Adrenal gland (tissue), 12 donors: ENCODE results near the gene LMCD1. TPM values are rescaled to one million over a fixed set of nuclear protein-coding genes. Genes with fewer than 3 reads are reported as not detected.

ENCODE experiments used
- DNase-seq, 7 donors: peaks; one replicate each; pipeline ENCODE4 v3.0.0-alpha.2; 2019 to 2020
- H3K27ac ChIP-seq, 5 donors: fragments of 200-600 bp; sonication (generic) in 4 of 5; 1 replicate in 3 of 5; 2 replicates in 2 of 5; pipeline versions ENCODE4 v1.5.1 to v1.8.0; 2016 to 2020; ENCODE audit warnings: mild to moderate bottlenecking in 1 of 5
- H3K27me3 ChIP-seq: fragments of 200-600 bp; 2 replicates; pipeline ENCODE4 v1.8.0; 2021
- H3K36me3 ChIP-seq, 2 donors: fragments of 200-600 bp; replicated peaks in 1 of 2; 1 replicate in 1 of 2; 2 replicates in 1 of 2; pipeline versions ENCODE4 v1.5.1 to v1.8.0; 2018 to 2022
- H3K4me1 ChIP-seq, 2 donors: fragments of 200-600 bp; replicated peaks in 1 of 2; 1 replicate in 1 of 2; 2 replicates in 1 of 2; pipeline versions ENCODE4 v1.5.1 to v1.8.0; 2018 to 2021
- H3K4me3 ChIP-seq, 4 donors: fragments of 200-600 bp; sonication (generic) in 3 of 4; one replicate each; pipeline ENCODE4 v1.5.1; 2016 to 2018
- H3K9me3 ChIP-seq, 3 donors: fragments of 200-600 bp; sonication (generic) in 1 of 3; replicated peaks in 1 of 3; 1 replicate in 2 of 3; 2 replicates in 1 of 3; pipeline versions ENCODE4 v1.5.1 to v1.8.0; 2016 to 2021
- CTCF ChIP-seq, 6 experiments: fragments of 450-650 bp in 4 of 6; fragments of 200-600 bp in 2 of 6; sonication (generic) in 1 of 6; IDR thresholded peaks; 1 replicate in 5 of 6; 2 replicates in 1 of 6; pipeline versions ENCODE4 v1.5.1 to v1.8.0; 2016 to 2021; ENCODE audit warnings: antibody characterized with exemption in 6 of 6, mild to moderate bottlenecking in 2 of 6, moderate library complexity in 1 of 6
- POLR2A ChIP-seq, 2 donors: fragments of 450-650 bp; IDR thresholded peaks; one replicate each; pipeline ENCODE4 v1.6.1; 2017; ENCODE audit warnings: antibody characterized with exemption in 2 of 2, mild to moderate bottlenecking in 2 of 2, moderate library complexity in 1 of 2
- WGBS, 4 donors: extraction: QIAGEN DNeasy Blood & Tissue Kit in 2 of 4; methylation state at CpG; one replicate each; pipeline versions ENCODE4 v1.1.5 to v1.1.7; 2013 to 2017; 5-methylcytosine and 5-hydroxymethylcytosine counted together
- intact Hi-C, 2 donors: fragments of 100-400 bp; cut with DNase I; formaldehyde crosslinking; loops; one replicate each; pipeline versions ENCODE4 v1.14.1 to v1.15.0; 2022 to 2023
- polyA plus RNA-seq, 3 donors: library from polyadenylated mRNA; stranded (reverse); fragments of 200-250 nt in 2 of 3; fragments of 350-450 nt in 1 of 3; fragmentation: Illumina TruSeq in 1 of 3; extraction: RNeasy Lipid Tissue Mini Kit (QIAGEN cat#74804) in 1 of 3; gene quantifications; one replicate each; pipeline ENCODE4 v1.2.3, GENCODE V29; 2013 to 2014
- total RNA-seq, 9 donors: library from RNA; depleted of rRNA in 4 of 9; stranded (reverse); fragments of >200 nt in 4 of 9; fragments of 120-200 nt in 1 of 9; fragmentation: NEBNext Ultra II Directional in 1 of 9; extraction: Animal tissue kit (Norgen Biotek cat#: 25700) in 1 of 9; gene quantifications; one replicate each; pipeline versions ENCODE4 v1.1.0 to v1.2.4, GENCODE V29; 2013 to 2023
- donor health status: healthy with polysubstance abuse.
- donor health status: Bipolar disorder and iron deficiency.
- donor health status: DM: yes; HTN: yes; CAD: no.
- donor health status: DM: no; HTN: no; CAD: no.
- donor health status: DM: no; HTN: no; CAD: no.
- donor health status: DM: yes; HTN: yes; CAD: no.

Gene LMCD1
- total and polyA plus RNA-seq, 12 donors: 4.8 to 26.5 (median 16.1) TPM

- Histone ChIP-seq H3K27me3 (no peaks in the 10 kb centered on the region), H3K4me3 (no peak overlapping the region), H3K27ac (no peak overlapping the region), H3K36me3 (no peaks in the 10 kb centered on the region), H3K9me3 (no peaks in the 10 kb centered on the region), H3K4me1 (peaks cover 0 to under 1% of the 10 kb centered on the region in 2 donors)
- no peak for DNase-seq
- TF ChIP-seq CTCF (IDR thresholded peaks at IDR 0.05): no peak
- intact Hi-C loops: no loop called here
- WGBS, 4 donors: 77 to 89% (median 80%) methylated on average over 4 of the region's 4 CpGs
Measured at GRCh38 chr3:8563146-8563545, 61.5 kb downstream of the LMCD1 start.

GRCh38 chr3:8563597-8563996, 62.0 kb downstream of the LMCD1 start:
- DNase-seq: no peak
- Histone ChIP-seq H3K4me3 (no peak overlapping the region), H3K9me3 (no peaks in the 10 kb centered on the region), H3K27me3 (no peaks in the 10 kb centered on the region), H3K4me1 (no peaks in the 10 kb centered on the region), H3K36me3 (no peaks in the 10 kb centered on the region), H3K27ac (no peak overlapping the region)
- intact Hi-C loops: no loop called here
- TF ChIP-seq POLR2A (IDR thresholded peaks at IDR 0.05) (no peak), CTCF (IDR thresholded peaks at IDR 0.05) (no peak)
- 64 to 86% (median 79%) methylated on average over 4 of the region's 4 CpGs for WGBS, 4 donors

GRCh38 chr3:8565376-8565775, 63.8 kb downstream of the LMCD1 start:
- no peaks in the 10 kb centered on the region for H3K9me3 ChIP-seq
- no peak overlapping the region for H3K27ac ChIP-seq
- intact Hi-C loops: no loop called here
- no peak overlapping the region for H3K4me3 ChIP-seq
- H3K36me3 ChIP-seq: no peaks in the 10 kb centered on the region
- no peaks in the 10 kb centered on the region for H3K27me3 ChIP-seq
- DNase-seq: no peak
- WGBS, 4 donors: 93 to 97% (median 96%) methylated on average over 7 to 15 of the region's 15 CpGs
- TF ChIP-seq CTCF (IDR thresholded peaks at IDR 0.05): no peak
- no peak for TF ChIP-seq POLR2A (IDR thresholded peaks at IDR 0.05)
- no peaks in the 10 kb centered on the region for H3K4me1 ChIP-seq

- Histone ChIP-seq H3K27me3 (no peaks in the 10 kb centered on the region), H3K36me3 (no peaks in the 10 kb centered on the region), H3K27ac (no peak overlapping the region), H3K4me1 (peaks cover 0 to 10% of the 10 kb centered on the region in 2 donors), H3K9me3 (no peaks in the 10 kb centered on the region), H3K4me3 (no peak overlapping the region)
- intact Hi-C loops: no loop called here
- 87 to 95% (median 94%) methylated on average over 7 of the region's 7 CpGs for WGBS, 4 donors
- DNase-seq: no peak
- no peak for TF ChIP-seq POLR2A (IDR thresholded peaks at IDR 0.05)
Measured at GRCh38 chr3:8567784-8568575, 66.4 kb downstream of the LMCD1 start.

- no peaks in the 10 kb centered on the region for H3K27me3 ChIP-seq
- H3K4me1 ChIP-seq: peaks cover 0 to 21% of the 10 kb centered on the region in 2 donors
- intact Hi-C loops: no loop called here
- DNase-seq: peak in 1 of 7 donors; percentile 35
- H3K36me3 ChIP-seq: no peaks in the 10 kb centered on the region
- TF ChIP-seq POLR2A (IDR thresholded peaks at IDR 0.05) (no peak), CTCF (IDR thresholded peaks at IDR 0.05) (no peak)
- H3K9me3 ChIP-seq: no peaks in the 10 kb centered on the region
- peak overlapping the region in 1 of 5 donors; percentile 5 for H3K27ac ChIP-seq
- no peak overlapping the region for H3K4me3 ChIP-seq
- 23 to 44% (median 34%) methylated on average over 2 to 3 of the region's 3 CpGs for WGBS, 4 donors
Measured at GRCh38 chr3:8571256-8571655, 69.6 kb downstream of the LMCD1 start.
